Measurements from ENCODE around the gene MMP13. TPM values are rescaled to one million over a fixed set of nuclear protein-coding genes. Genes with fewer than 3 reads are reported as not detected.

MMP13 gene
- total and polyA plus RNA-seq, 9 donors = not detected

- intact Hi-C loops (cut with DNase I) = no loop called here
- WGBS, 3 donors = 72 to 84% (median 73%) methylated on average over 6 of the region's 6 CpGs
- Histone ChIP-seq H3K4me3 (no peak overlapping the region), H3K36me3 (no peaks in the 10 kb centered on the region), H3K4me1 (ENCODE audit: insufficient read depth) (no peaks in the 10 kb centered on the region), H3K27ac (no peak overlapping the region), H3K27me3 (no peaks in the 10 kb centered on the region), H3K9me3 (no peaks in the 10 kb centered on the region)
- TF ChIP-seq CTCF (IDR thresholded peaks at IDR 0.05) = no peak
- TF ChIP-seq EP300 (IDR thresholded peaks at IDR 0.05) = no peak
- TF ChIP-seq POLR2A (IDR thresholded peaks at IDR 0.05) = no peak
- no peak for DNase-seq
Measured at GRCh38 chr11:102926961-102927623, 28.4 kb downstream of the MMP13 start.

GRCh38 chr11:102926517-102926916 lies 29.0 kb downstream of the MMP13 start:
- intact Hi-C loops (cut with DNase I) = no loop called here
- Histone ChIP-seq H3K36me3 (no peaks in the 10 kb centered on the region), H3K4me3 (no peak overlapping the region), H3K9me3 (no peaks in the 10 kb centered on the region), H3K27me3 (no peaks in the 10 kb centered on the region), H3K27ac (no peak overlapping the region), H3K4me1 (ENCODE audit: insufficient read depth) (no peaks in the 10 kb centered on the region)
- no peak for TF ChIP-seq POLR2A (IDR thresholded peaks at IDR 0.05)
- TF ChIP-seq CTCF (IDR thresholded peaks at IDR 0.05) = no peak
- no peak for TF ChIP-seq EP300 (IDR thresholded peaks at IDR 0.05)
- no peak for DNase-seq

GRCh38 chr11:102925988-102926387 lies 29.5 kb downstream of the MMP13 start:
- WGBS, 3 donors = 92 to 96% (median 92%) methylated on average over 3 of the region's 3 CpGs
- DNase-seq = no peak
- H3K27ac ChIP-seq = no peak overlapping the region
- no peaks in the 10 kb centered on the region for H3K27me3 ChIP-seq
- intact Hi-C loops (cut with DNase I) = no loop called here
- no peak overlapping the region for H3K4me3 ChIP-seq
- H3K9me3 ChIP-seq = no peaks in the 10 kb centered on the region
- H3K4me1 ChIP-seq (ENCODE audit: insufficient read depth) = no peaks in the 10 kb centered on the region
- TF ChIP-seq EP300 (IDR thresholded peaks at IDR 0.05) (no peak), POLR2A (IDR thresholded peaks at IDR 0.05) (no peak), CTCF (IDR thresholded peaks at IDR 0.05) (no peak)
- H3K36me3 ChIP-seq = no peaks in the 10 kb centered on the region

GRCh38 chr11:102924851-102925380 lies 30.6 kb downstream of the MMP13 start:
- WGBS, 3 donors = 55 to 62% (median 60%) methylated on average over 6 of the region's 6 CpGs
- TF ChIP-seq EP300 (IDR thresholded peaks at IDR 0.05) (no peak), CTCF (IDR thresholded peaks at IDR 0.05) (no peak), POLR2A (IDR thresholded peaks at IDR 0.05) (no peak)
- Histone ChIP-seq H3K9me3 (no peaks in the 10 kb centered on the region), H3K4me3 (no peak overlapping the region), H3K36me3 (no peaks in the 10 kb centered on the region), H3K27me3 (no peaks in the 10 kb centered on the region), H3K4me1 (ENCODE audit: insufficient read depth) (no peaks in the 10 kb centered on the region), H3K27ac (no peak overlapping the region)
- DNase-seq = no peak
- intact Hi-C loops (cut with DNase I) = no loop called here

Data from ovary (tissue), 9 donors.